Hepatocyte (in vitro differentiated cells): ENCODE results near the gene TCAP.

Source experiments
- CTCF ChIP-seq: fragments of 200-600 bp; sonication (generic); IDR thresholded peaks from 2 replicates; pipeline ENCODE4 v1.5.1; 2016; ENCODE audit warnings: antibody characterized with exemption, mild to moderate bottlenecking; ENCODE audit not compliant: poor library complexity
- EZH2 ChIP-seq: fragments of 200-600 bp; sonication (generic); IDR thresholded peaks from 2 replicates; pipeline ENCODE4 v1.6.1; 2016; ENCODE audit warnings: antibody characterized with exemption, mild to moderate bottlenecking, borderline replicate concordance

DNA sequence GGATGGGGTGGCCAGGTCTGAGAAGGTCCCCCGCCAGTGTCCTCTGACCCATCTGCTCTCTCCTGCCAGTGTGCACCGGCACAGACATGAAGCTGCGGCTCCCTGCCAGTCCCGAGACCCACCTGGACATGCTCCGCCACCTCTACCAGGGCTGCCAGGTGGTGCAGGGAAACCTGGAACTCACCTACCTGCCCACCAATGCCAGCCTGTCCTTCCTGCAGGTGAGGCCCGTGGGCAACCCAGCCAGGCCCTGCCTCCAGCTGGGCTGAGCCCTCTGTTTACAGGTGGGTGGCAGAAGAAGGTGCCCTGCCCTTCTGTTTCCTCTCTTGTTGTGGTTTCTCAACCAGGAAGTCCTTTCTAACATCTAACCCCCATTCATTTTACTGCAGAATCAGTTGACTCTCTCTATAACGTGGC lies 41.8 kb downstream of the TCAP start:
- TF ChIP-seq CTCF (no peak), EZH2 (no peak)
